Measurements from ENCODE around the gene MAP4K2. TPM values are rescaled to one million over a fixed set of nuclear protein-coding genes. Genes with fewer than 3 reads are reported as not detected.

MAP4K2 gene
- total and polyA plus RNA-seq, 4 experiments from 2014 or later: 32.3 to 128 (median 89.8) TPM

- Histone ChIP-seq H3K4me1 (ENCODE audit: insufficient read depth, low read length) (peaks cover 10% of the 10 kb centered on the region), H3K27me3 (ENCODE audit: insufficient read depth, low read length) (no peaks in the 10 kb centered on the region), H3K4me3 (ENCODE audit: low read length in 2 of 2) (no peak overlapping the region), H3K36me3 (ENCODE audit: insufficient read depth, low read length) (peaks cover 27% of the 10 kb centered on the region), H3K9me3 (ENCODE audit: control insufficient read depth in 1 of 2, low read length in 2 of 2) (no peaks in the 10 kb centered on the region), H3K27ac (ENCODE audit: low read depth, low read length) (no peak overlapping the region)
- Mint-ChIP-seq H3K4me3 (no peak overlapping the region), H3K4me1 (peaks cover 10 to 22% (median 17%) of the 10 kb centered on the region in 4 donors), H3K9me3 (no peaks in the 10 kb centered on the region), H3K27me3 (no peaks in the 10 kb centered on the region), H3K27ac (no peak overlapping the region), H3K36me3 (peaks cover 10 to 58% of the 10 kb centered on the region in 2 donors)
- no peak for DNase-seq
- ChIA-PET POLR2A (ENCODE audit: partially characterized antibody) (interaction anchor here (1.2 to 1.3 kb wide), 2 partner anchors 11 to 13 kb away, joined by 3 read pairs; partner anchors contain the start of genes MAP4K2 and SF1), CTCF (ENCODE audit: partially characterized antibody) (interaction anchor here (1.5 to 1.8 kb wide), 3 partner anchors 10 to 24 kb away, joined by 3 to 4 read pairs (median 4); no protein-coding TSS in a partner anchor)
- intact Hi-C loops (cut with micrococcal nuclease): no loop called here
Measured at GRCh38 chr11:64791781-64792291, 11.2 kb downstream of the MAP4K2 start.

DNA sequence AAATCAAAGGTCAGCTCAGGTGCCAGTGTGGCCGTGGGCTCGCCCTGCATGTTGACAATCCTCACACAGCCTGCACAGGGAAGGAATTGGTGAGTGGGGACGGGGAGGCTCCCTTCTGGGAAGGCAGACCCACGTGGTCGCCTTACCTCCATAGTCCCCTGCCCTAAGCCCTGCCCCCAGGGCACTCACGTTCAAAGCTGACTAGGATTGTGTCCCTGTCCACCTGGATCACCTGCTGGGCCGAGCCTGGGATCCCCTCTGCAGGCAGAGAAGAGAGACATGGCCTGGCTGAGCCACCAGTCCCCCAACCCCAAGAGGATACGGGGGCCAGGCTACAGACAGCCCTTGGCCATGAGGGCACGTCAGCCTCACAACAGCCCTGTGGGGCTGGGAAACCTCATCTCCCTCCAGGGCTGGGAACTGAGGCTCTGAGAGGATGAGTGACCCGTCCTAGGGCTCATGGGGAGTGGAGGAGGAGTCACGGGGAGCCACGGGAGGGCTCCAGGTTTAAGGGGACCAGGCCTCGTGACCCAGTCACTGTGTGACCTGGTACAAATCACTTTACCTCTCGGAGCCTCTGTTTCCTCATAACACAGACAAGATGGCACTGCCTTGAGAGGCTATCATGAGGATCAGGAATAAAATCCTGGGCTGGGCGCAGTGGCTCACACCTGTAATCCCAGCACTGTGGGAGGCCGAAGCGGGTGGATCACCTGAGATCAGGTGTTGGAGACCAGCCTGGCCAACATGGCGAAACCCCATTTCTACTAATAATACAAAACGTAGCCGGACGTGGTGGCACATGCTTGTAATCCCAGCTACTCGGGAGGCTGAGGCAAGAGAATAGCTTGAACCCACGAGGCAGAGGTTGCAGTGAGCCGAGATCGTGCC lies 12.6 kb downstream of the MAP4K2 start:
- H3K27me3 ChIP-seq (ENCODE audit: insufficient read depth, low read length): no peaks in the 10 kb centered on the region
- Mint-ChIP-seq H3K27ac (peak overlapping the region in 1 of 7 donors; percentile 79), H3K36me3 (peaks cover 6 to 50% of the 10 kb centered on the region in 2 donors), H3K4me1 (peaks cover 10 to 22% (median 16%) of the 10 kb centered on the region in 4 donors), H3K9me3 (no peaks in the 10 kb centered on the region), H3K27me3 (no peaks in the 10 kb centered on the region), H3K4me3 (no peak overlapping the region)
- H3K27ac ChIP-seq (ENCODE audit: low read depth, low read length): no peak overlapping the region
- ChIA-PET POLR2A (ENCODE audit: partially characterized antibody) (interaction anchor here (1.2 to 2.2 kb wide), 4 partner anchors 12 to 19 kb away, joined by 3 to 15 read pairs (median 4); partner anchors contain the start of genes MAP4K2, MEN1 and SF1), CTCF (ENCODE audit: partially characterized antibody) (interaction anchor here (1.5 to 1.8 kb wide), 3 partner anchors 9 to 26 kb away, joined by 3 to 4 read pairs (median 4); no protein-coding TSS in a partner anchor)
- no peak for DNase-seq
- H3K9me3 ChIP-seq (ENCODE audit: control insufficient read depth in 1 of 2, low read length in 2 of 2): no peaks in the 10 kb centered on the region
- H3K4me1 ChIP-seq (ENCODE audit: insufficient read depth, low read length): peaks cover 10% of the 10 kb centered on the region
- H3K4me3 ChIP-seq (ENCODE audit: low read length in 2 of 2): no peak overlapping the region
- intact Hi-C loops (cut with micrococcal nuclease): no loop called here
- peaks cover 19% of the 10 kb centered on the region for H3K36me3 ChIP-seq (ENCODE audit: insufficient read depth, low read length)

- POLR2A ChIA-PET (ENCODE audit: partially characterized antibody): interaction anchor here (1.2 to 2.3 kb wide), 7 partner anchors 9 to 46 kb away, joined by 4 to 16 read pairs (median 5); partner anchors contain the start of genes MAP4K2, MEN1, RASGRP2 and SF1
- no peak overlapping the region for H3K27ac ChIP-seq (ENCODE audit: low read depth, low read length)
Measured at GRCh38 chr11:64789331-64790204, 13.4 kb downstream of the MAP4K2 start.

GRCh38 chr11:64788321-64789215 lies 14.4 kb downstream of the MAP4K2 start:
- POLR2A ChIA-PET (ENCODE audit: partially characterized antibody): interaction anchor here (1.0 to 2.3 kb wide), 12 partner anchors 10 to 46 kb away, joined by 3 to 16 read pairs (median 5); partner anchors contain the start of genes MAP4K2, MEN1, PYGM and RASGRP2
- H3K27ac Mint-ChIP-seq: no peak overlapping the region

More at GRCh38 chr11:64789331-64790204, 13.4 kb downstream of the MAP4K2 start:
- H3K9me3 Mint-ChIP-seq: no peaks in the 10 kb centered on the region
- peaks cover 4 to 49% of the 10 kb centered on the region in 2 donors for H3K36me3 Mint-ChIP-seq
- no peaks in the 10 kb centered on the region for H3K27me3 Mint-ChIP-seq
- no peak for DNase-seq
- peak overlapping the region in 2 of 7 donors; percentile 42 to 79 for H3K27ac Mint-ChIP-seq
- H3K4me1 Mint-ChIP-seq: peaks cover 7 to 18% (median 12%) of the 10 kb centered on the region in 4 donors
- Histone ChIP-seq H3K4me3 (ENCODE audit: low read length in 2 of 2) (no peak overlapping the region), H3K9me3 (ENCODE audit: control insufficient read depth in 1 of 2, low read length in 2 of 2) (no peaks in the 10 kb centered on the region), H3K4me1 (ENCODE audit: insufficient read depth, low read length) (peaks cover 10% of the 10 kb centered on the region), H3K27me3 (ENCODE audit: insufficient read depth, low read length) (no peaks in the 10 kb centered on the region), H3K36me3 (ENCODE audit: insufficient read depth, low read length) (peaks cover 19% of the 10 kb centered on the region)
- CTCF ChIA-PET (ENCODE audit: partially characterized antibody): interaction anchor here (0.6 to 3.2 kb wide), 3 partner anchors 13 to 123 kb away, joined by 3 to 12 read pairs (median 3); partner anchors contain the start of gene MAP4K2
- H3K4me3 Mint-ChIP-seq: no peak overlapping the region
- intact Hi-C loops (cut with micrococcal nuclease): loop anchor here (5.0 kb wide), 1 partner anchor 223 kb away; the partner anchor contains the start of gene ARL2

DNA sequence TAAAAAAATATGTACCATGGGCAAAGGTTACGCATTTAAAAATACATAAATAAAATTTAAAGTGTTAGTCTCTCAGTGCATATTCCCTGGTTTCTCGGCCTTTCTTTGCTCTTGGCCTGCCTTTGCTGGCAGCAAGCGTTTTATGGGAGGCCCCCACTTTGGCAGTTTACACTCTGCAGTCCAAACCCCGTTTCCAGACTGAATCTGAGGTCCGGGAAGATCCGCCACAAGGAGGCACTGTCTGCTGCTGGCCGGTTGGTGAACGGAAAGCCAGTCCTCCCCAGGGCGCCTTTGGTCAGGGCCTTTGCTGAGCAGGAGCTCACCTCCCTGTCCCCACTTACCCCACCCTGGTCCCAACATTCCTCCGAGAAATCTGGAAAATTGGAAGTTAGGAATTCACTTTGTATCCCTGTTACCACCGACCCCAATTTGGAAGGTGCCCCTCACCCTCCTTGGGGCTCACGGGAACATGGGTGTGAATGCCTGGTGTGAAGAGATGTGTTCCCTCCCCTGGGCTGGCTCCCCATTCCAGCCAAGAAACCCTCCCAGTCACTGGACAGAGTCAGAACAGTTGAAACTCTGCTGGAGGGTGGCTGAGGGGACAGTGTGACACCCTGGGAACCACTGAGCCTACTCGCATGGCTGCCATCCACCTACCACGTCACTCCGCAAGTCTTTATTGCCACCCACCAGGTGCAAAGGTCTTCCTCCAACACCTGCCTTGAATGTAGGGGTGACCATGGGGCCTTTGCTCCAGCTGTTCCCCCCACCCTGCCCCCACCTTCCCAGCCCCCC lies 15.3 kb downstream of the MAP4K2 start:
- peak overlapping the region in 6 of 7 donors; percentile 48 to 90 (median 82) for H3K27ac Mint-ChIP-seq
- no peak overlapping the region for H3K4me3 Mint-ChIP-seq
- peaks cover 4 to 38% of the 10 kb centered on the region in 2 donors for H3K36me3 Mint-ChIP-seq
- Histone ChIP-seq H3K4me1 (ENCODE audit: insufficient read depth, low read length) (peaks cover 6% of the 10 kb centered on the region), H3K4me3 (ENCODE audit: low read length in 2 of 2) (no peak overlapping the region), H3K27ac (ENCODE audit: low read depth, low read length) (no peak overlapping the region), H3K27me3 (ENCODE audit: insufficient read depth, low read length) (no peaks in the 10 kb centered on the region), H3K9me3 (ENCODE audit: control insufficient read depth in 1 of 2, low read length in 2 of 2) (no peaks in the 10 kb centered on the region), H3K36me3 (ENCODE audit: insufficient read depth, low read length) (peaks cover 19% of the 10 kb centered on the region)
- H3K4me1 Mint-ChIP-seq: peaks cover 3 to 6% (median 4%) of the 10 kb centered on the region in 4 donors
- DNase-seq: peak; percentile 48 to 61 (median 52)
- intact Hi-C loops (cut with micrococcal nuclease): loop anchor here (1.0 to 5.0 kb wide), 3 partner anchors 8 to 225 kb away; partner anchors contain the start of gene ARL2
- no peaks in the 10 kb centered on the region for H3K27me3 Mint-ChIP-seq
- H3K9me3 Mint-ChIP-seq: no peaks in the 10 kb centered on the region
- ChIA-PET CTCF (ENCODE audit: partially characterized antibody) (interaction anchor here (0.7 to 3.2 kb wide), 7 partner anchors 9 to 98 kb away, joined by 3 to 12 read pairs (median 4); partner anchors contain the start of genes MAP4K2 and SF1), POLR2A (ENCODE audit: partially characterized antibody) (interaction anchor here (1.0 to 2.3 kb wide), 8 partner anchors 9 to 45 kb away, joined by 3 to 16 read pairs (median 5); partner anchors contain the start of genes MAP4K2, PYGM and SF1)

More at GRCh38 chr11:64788321-64789215, 14.4 kb downstream of the MAP4K2 start:
- no peak for DNase-seq
- Mint-ChIP-seq H3K4me3 (no peak overlapping the region), H3K27me3 (no peaks in the 10 kb centered on the region), H3K36me3 (peaks cover 4 to 42% of the 10 kb centered on the region in 2 donors), H3K9me3 (no peaks in the 10 kb centered on the region), H3K4me1 (peaks cover 3 to 8% (median 5%) of the 10 kb centered on the region in 4 donors)
- no peaks in the 10 kb centered on the region for H3K27me3 ChIP-seq (ENCODE audit: insufficient read depth, low read length)
- H3K9me3 ChIP-seq (ENCODE audit: control insufficient read depth in 1 of 2, low read length in 2 of 2): no peaks in the 10 kb centered on the region
- CTCF ChIA-PET (ENCODE audit: partially characterized antibody): interaction anchor here (0.7 to 3.2 kb wide), 7 partner anchors 10 to 97 kb away, joined by 3 to 12 read pairs (median 4); partner anchors contain the start of genes MAP4K2 and SF1
- intact Hi-C loops (cut with micrococcal nuclease): loop anchor here (5.0 kb wide), 1 partner anchor 224 kb away; the partner anchor contains the start of gene ARL2
- no peak overlapping the region for H3K27ac ChIP-seq (ENCODE audit: low read depth, low read length)
- H3K4me3 ChIP-seq (ENCODE audit: low read length in 2 of 2): no peak overlapping the region
- peaks cover 6% of the 10 kb centered on the region for H3K4me1 ChIP-seq (ENCODE audit: insufficient read depth, low read length)
- H3K36me3 ChIP-seq (ENCODE audit: insufficient read depth, low read length): peaks cover 19% of the 10 kb centered on the region
